ENCODE data around the gene MISP3.

Gene MISP3

DNA sequence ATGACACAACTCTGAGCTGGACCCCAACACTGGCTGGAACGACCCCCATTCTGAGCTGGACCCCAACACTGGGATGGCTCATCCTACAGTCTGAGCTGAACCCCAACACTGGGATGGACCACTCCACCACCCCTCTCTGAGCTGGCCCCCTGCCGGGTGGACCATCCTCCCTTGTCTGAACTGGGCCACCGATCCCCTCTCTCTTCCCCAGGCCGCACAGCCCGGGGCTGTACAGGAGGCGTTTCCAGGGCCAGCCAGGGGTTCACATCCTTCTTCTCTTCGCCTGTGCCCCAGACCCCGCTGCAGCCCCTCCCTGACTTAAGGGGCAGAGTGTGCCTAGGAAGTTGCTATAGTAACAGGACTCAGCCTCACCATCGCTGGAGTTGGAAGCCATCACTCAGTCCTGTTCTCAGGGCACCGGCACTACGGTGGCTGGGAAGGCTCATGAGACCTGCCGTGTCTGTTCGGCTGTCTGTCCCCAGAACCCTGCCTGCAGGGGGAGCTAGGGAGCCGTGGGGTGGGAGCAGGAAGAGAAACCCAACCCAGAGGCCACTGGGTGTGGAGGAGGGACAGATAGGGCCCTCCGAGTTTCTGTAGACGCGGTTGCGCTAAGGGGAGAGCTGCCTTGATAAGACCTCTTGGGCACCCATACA is 41.3 kb downstream of the MISP3 start:
- TF ChIP-seq, protein P1, sequence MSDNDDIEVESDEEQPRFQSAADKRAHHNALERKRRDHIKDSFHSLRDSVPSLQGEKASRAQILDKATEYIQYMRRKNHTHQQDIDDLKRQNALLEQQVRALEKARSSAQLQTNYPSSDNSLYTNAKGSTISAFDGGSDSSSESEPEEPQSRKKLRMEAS (IDR thresholded peaks at IDR 0.05), result no peak
- no peak for TF ChIP-seq NFIC (IDR thresholded peaks at IDR 0.05)
- TF ChIP-seq, protein P2, sequence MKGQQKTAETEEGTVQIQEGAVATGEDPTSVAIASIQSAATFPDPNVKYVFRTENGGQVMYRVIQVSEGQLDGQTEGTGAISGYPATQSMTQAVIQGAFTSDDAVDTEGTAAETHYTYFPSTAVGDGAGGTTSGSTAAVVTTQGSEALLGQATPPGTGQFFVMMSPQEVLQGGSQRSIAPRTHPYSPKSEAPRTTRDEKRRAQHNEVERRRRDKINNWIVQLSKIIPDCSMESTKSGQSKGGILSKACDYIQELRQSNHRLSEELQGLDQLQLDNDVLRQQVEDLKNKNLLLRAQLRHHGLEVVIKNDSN (IDR thresholded peaks at IDR 0.05), result no peak
- no peak for TF ChIP-seq EP300 (IDR thresholded peaks at IDR 0.05; ENCODE audit: borderline replicate concordance)
- no peak for TF ChIP-seq CREB1 (IDR thresholded peaks at IDR 0.05; ENCODE audit: low read depth)
- TF ChIP-seq EGR1 (IDR thresholded peaks at IDR 0.05), result no peak
- no peak for TF ChIP-seq YY1 (IDR thresholded peaks at IDR 0.05; ENCODE audit: low read depth)
- TF ChIP-seq TCF12 (IDR thresholded peaks at IDR 0.05; ENCODE audit: low read depth), result no peak
- TF ChIP-seq, protein P3, sequence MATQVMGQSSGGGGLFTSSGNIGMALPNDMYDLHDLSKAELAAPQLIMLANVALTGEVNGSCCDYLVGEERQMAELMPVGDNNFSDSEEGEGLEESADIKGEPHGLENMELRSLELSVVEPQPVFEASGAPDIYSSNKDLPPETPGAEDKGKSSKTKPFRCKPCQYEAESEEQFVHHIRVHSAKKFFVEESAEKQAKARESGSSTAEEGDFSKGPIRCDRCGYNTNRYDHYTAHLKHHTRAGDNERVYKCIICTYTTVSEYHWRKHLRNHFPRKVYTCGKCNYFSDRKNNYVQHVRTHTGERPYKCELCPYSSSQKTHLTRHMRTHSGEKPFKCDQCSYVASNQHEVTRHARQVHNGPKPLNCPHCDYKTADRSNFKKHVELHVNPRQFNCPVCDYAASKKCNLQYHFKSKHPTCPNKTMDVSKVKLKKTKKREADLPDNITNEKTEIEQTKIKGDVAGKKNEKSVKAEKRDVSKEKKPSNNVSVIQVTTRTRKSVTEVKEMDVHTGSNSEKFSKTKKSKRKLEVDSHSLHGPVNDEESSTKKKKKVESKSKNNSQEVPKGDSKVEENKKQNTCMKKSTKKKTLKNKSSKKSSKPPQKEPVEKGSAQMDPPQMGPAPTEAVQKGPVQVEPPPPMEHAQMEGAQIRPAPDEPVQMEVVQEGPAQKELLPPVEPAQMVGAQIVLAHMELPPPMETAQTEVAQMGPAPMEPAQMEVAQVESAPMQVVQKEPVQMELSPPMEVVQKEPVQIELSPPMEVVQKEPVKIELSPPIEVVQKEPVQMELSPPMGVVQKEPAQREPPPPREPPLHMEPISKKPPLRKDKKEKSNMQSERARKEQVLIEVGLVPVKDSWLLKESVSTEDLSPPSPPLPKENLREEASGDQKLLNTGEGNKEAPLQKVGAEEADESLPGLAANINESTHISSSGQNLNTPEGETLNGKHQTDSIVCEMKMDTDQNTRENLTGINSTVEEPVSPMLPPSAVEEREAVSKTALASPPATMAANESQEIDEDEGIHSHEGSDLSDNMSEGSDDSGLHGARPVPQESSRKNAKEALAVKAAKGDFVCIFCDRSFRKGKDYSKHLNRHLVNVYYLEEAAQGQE (IDR thresholded peaks at IDR 0.05; ENCODE audit: low read depth), result no peak
- TF ChIP-seq RAD21 (IDR thresholded peaks at IDR 0.05; ENCODE audit: low read depth), result no peak
- no peak for TF ChIP-seq FOXM1 (IDR thresholded peaks at IDR 0.05; ENCODE audit: borderline replicate concordance, low read depth)
- TF ChIP-seq CEBPB (IDR thresholded peaks at IDR 0.05), result no peak
- no peak for TF ChIP-seq TEAD4 (IDR thresholded peaks at IDR 0.05)
- TF ChIP-seq TAF1 (IDR thresholded peaks at IDR 0.05; ENCODE audit: low read depth), result no peak

DNA sequence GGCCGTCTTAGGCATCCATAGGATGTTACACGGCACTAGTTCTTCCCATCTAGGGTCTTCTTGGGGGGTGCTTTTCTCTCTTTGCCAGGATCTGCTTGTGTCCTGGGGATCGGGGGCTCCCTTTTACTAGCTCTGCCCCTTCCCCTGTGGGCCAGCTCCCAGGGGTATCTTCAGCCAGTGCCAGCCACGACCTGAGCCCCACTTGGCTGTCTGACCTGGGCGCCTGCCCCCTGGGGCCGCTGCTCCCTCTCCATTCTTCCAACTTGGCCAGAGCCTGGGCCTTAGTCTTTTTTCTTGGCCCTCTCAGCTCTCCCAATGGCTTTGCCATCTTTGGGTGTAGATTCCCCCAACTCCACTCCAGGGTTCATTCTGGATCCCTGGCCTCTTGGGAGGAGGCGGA is 41.9 kb downstream of the MISP3 start:
- TF ChIP-seq, protein P2 (IDR thresholded peaks at IDR 0.05), result no peak
- TF ChIP-seq TAF1 (IDR thresholded peaks at IDR 0.05; ENCODE audit: low read depth), result no peak
- TF ChIP-seq, protein P3 (IDR thresholded peaks at IDR 0.05; ENCODE audit: low read depth), result no peak
- no peak for TF ChIP-seq TEAD4 (IDR thresholded peaks at IDR 0.05)
- no peak for TF ChIP-seq NFIC (IDR thresholded peaks at IDR 0.05)
- no peak for TF ChIP-seq CEBPB (IDR thresholded peaks at IDR 0.05)
- no peak for TF ChIP-seq CREB1 (IDR thresholded peaks at IDR 0.05; ENCODE audit: low read depth)
- no peak for TF ChIP-seq EP300 (IDR thresholded peaks at IDR 0.05; ENCODE audit: borderline replicate concordance)
- TF ChIP-seq FOXM1 (IDR thresholded peaks at IDR 0.05; ENCODE audit: borderline replicate concordance, low read depth), result no peak

DNA sequence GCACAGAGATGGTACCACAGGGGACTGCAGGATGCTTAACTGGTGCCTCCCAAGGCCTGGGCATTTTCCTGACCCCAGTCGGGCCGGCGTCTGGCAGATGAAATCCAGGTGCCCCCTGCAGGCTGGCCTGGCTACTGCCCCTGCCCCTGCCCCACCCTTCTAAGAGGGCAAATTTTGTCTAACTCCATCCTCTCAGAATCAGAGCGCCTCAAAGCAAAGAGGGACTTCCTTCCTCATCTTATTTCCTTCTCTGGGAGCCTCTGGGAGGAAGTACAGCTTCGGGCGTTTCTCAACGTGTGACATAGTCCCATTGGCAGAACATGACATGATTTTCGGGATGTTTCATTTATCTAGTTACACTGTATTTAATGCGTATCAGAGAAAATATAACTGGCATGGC is 42.3 kb downstream of the MISP3 start:
- TF ChIP-seq FOXM1 (IDR thresholded peaks at IDR 0.05; ENCODE audit: borderline replicate concordance, low read depth) (no peak), RAD21 (IDR thresholded peaks at IDR 0.05; ENCODE audit: low read depth) (peak; percentile 35), CREB1 (IDR thresholded peaks at IDR 0.05; ENCODE audit: low read depth) (no peak)

DNA sequence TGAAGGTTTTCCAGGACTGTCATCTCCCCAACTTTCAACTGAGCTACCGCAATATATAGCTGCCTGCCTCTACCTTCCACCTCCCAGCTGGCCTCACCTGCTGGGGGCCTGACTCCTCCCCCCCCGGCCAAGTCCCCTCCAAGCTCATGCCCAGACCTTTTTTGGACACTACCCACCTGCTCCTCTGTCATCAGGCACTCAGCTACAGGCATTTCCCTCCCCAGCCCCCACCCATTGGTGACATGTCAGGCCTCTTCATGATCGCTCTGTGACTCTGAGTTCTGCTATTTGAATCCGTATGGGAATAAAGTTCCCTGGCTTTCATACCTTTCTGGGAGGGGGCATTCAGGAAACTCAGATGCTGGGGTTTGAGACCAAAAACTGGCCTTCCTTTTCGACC is 43.2 kb downstream of the MISP3 start:
- TF ChIP-seq, protein P2 (IDR thresholded peaks at IDR 0.05), result no peak
- no peak for TF ChIP-seq EGR1 (IDR thresholded peaks at IDR 0.05)
- TF ChIP-seq ZBTB7A (IDR thresholded peaks at IDR 0.05; ENCODE audit: low read depth), result no peak
- no peak for TF ChIP-seq CEBPB (IDR thresholded peaks at IDR 0.05)
- TF ChIP-seq NFIC (IDR thresholded peaks at IDR 0.05), result no peak
- no peak for TF ChIP-seq FOXM1 (IDR thresholded peaks at IDR 0.05; ENCODE audit: borderline replicate concordance, low read depth)
- TF ChIP-seq, protein P1 (IDR thresholded peaks at IDR 0.05), result no peak

DNA sequence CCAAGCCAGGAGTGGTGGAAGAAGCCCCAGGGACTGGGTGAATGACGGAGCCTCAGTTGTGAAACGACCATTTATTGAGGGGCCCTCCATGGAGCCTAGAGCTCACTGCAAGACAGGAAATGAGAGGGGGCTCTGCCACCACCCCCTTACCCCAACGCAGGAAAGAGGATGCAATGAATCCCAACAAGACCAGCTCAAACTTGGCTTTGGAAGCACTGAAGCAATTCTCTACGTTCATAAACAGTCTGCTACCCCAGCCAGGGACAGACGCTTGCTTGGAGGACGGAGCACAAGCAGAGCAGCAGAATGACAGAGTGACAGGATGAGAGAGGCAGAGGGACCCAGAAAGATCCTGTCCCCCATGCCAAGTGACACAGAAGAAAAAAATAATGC is 43.9 kb downstream of the MISP3 start:
- TF ChIP-seq YY1 (IDR thresholded peaks at IDR 0.05; ENCODE audit: low read depth) (no peak), FOXM1 (IDR thresholded peaks at IDR 0.05; ENCODE audit: borderline replicate concordance, low read depth) (no peak), CEBPB (IDR thresholded peaks at IDR 0.05) (no peak), EGR1 (IDR thresholded peaks at IDR 0.05) (no peak), TAF1 (IDR thresholded peaks at IDR 0.05; ENCODE audit: low read depth) (no peak), NFIC (IDR thresholded peaks at IDR 0.05) (no peak), RAD21 (IDR thresholded peaks at IDR 0.05; ENCODE audit: low read depth) (no peak), TEAD4 (IDR thresholded peaks at IDR 0.05) (no peak), TCF12 (IDR thresholded peaks at IDR 0.05; ENCODE audit: low read depth) (no peak), CREB1 (IDR thresholded peaks at IDR 0.05; ENCODE audit: low read depth) (no peak), EP300 (IDR thresholded peaks at IDR 0.05; ENCODE audit: borderline replicate concordance) (no peak), ZBTB7A (IDR thresholded peaks at IDR 0.05; ENCODE audit: low read depth) (no peak)
- TF ChIP-seq, protein P1 (IDR thresholded peaks at IDR 0.05), result no peak
- TF ChIP-seq, protein P2 (IDR thresholded peaks at IDR 0.05), result no peak
- TF ChIP-seq, protein P3 (IDR thresholded peaks at IDR 0.05; ENCODE audit: low read depth), result no peak
